ENCODE data around the gene IL23R.

The IL23R gene

DNA sequence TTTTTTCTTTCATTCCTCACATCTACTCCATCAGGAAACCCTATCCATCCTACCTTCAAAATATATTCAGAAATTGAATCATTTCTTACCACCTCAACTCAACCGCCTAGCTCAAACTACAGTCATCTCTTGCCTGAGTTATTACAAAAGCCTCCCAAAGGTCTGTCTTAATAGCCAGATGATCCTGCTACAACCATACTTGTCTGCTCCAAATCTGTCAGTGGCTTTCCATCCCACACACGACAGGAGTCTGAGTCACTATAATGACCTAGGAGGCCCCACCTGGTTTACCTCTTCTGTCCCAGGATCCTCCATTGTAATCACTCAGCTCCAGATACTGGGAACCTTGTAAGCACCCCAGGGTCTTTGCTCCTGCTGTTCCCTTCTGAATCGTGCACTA lies 104.3 kb downstream of the IL23R start:
- FAIRE-seq (no peak), DNase-seq (ENCODE audit: insufficient read length, low spot score) (no peak)
- TF ChIP-seq CTCF (IDR thresholded peaks at IDR 0.05; ENCODE audit: insufficient read depth, missing control alignments) = no peak

- no peak for FAIRE-seq
- DNase-seq (ENCODE audit: insufficient read length, low spot score) = no peak
- TF ChIP-seq CTCF (IDR thresholded peaks at IDR 0.05; ENCODE audit: insufficient read depth, missing control alignments) = no peak
These were observed 107.3 kb downstream of the IL23R start for GRCh38 chr1:67273591-67273990.

GRCh38 chr1:67274623-67275325 lies 108.5 kb downstream of the IL23R start:
- TF ChIP-seq CTCF (IDR thresholded peaks at IDR 0.05; ENCODE audit: insufficient read depth, missing control alignments) = no peak
- no peak for DNase-seq (ENCODE audit: insufficient read length, low spot score)
- no peak for FAIRE-seq

- FAIRE-seq (no peak), DNase-seq (ENCODE audit: insufficient read length, low spot score) (no peak)
- no peak for TF ChIP-seq CTCF (IDR thresholded peaks at IDR 0.05; ENCODE audit: insufficient read depth, missing control alignments)
These were observed 114.4 kb downstream of the IL23R start for GRCh38 chr1:67280696-67281095.

- DNase-seq (ENCODE audit: insufficient read length, low spot score) (no peak), FAIRE-seq (no peak)
- TF ChIP-seq CTCF (IDR thresholded peaks at IDR 0.05; ENCODE audit: insufficient read depth, missing control alignments) = no peak
These were observed 115.0 kb downstream of the IL23R start for GRCh38 chr1:67281244-67281643.

- FAIRE-seq = no peak
These were observed 119.7 kb downstream of the IL23R start for GRCh38 chr1:67285780-67286488.

More at GRCh38 chr1:67285780-67286488, 119.7 kb downstream of the IL23R start:
- DNase-seq (ENCODE audit: insufficient read length, low spot score) = no peak
- no peak for TF ChIP-seq CTCF (IDR thresholded peaks at IDR 0.05; ENCODE audit: insufficient read depth, missing control alignments)

Data from D721Med (cell line).